Skeletal muscle satellite cell (primary cell): ENCODE data around the gene SARS2. TPM values are rescaled to one million over a fixed set of nuclear protein-coding genes. Genes with fewer than 3 reads are reported as not detected.
A peak's percentile ranks its signal among the peaks of the same experiment; 100 is the strongest.
"Not testable (repeated sequence)": the region's sequence is repeated elsewhere in the genome, so short reads cannot be mapped to it uniquely, and the experiment has no call there.

Source experiments
- H3K27me3 ChIP-seq: 2 replicates; pipeline ENCODE4 v1.7.0; 2013; ENCODE audit warnings: low read length; ENCODE audit not compliant: control insufficient read depth, insufficient read depth
- H3K36me3 ChIP-seq: 2 replicates; pipeline ENCODE4 v1.7.0; 2013; ENCODE audit warnings: mild to moderate bottlenecking, control low read depth, low read length; ENCODE audit not compliant: insufficient read depth
- H3K4me1 ChIP-seq: 2 replicates; pipeline ENCODE4 v1.7.0; 2013; ENCODE audit warnings: low read length; ENCODE audit not compliant: control insufficient read depth, insufficient read depth
- H3K4me2 ChIP-seq: 2 replicates; pipeline ENCODE4 v1.7.0; 2013; ENCODE audit warnings: mild to moderate bottlenecking, low read length
- H3K4me3 ChIP-seq: 2 replicates; pipeline ENCODE4 v1.7.0; 2013; ENCODE audit warnings: low read length
- H3K9ac ChIP-seq: 2 replicates; pipeline ENCODE4 v1.7.0; 2013; ENCODE audit warnings: mild to moderate bottlenecking, low read depth, low read length, moderate library complexity
- H3K9me3 ChIP-seq: replicated peaks from 2 replicates; pipeline ENCODE4 v1.7.0; 2013; ENCODE audit warnings: mild to moderate bottlenecking, control low read depth, low read length
- total RNA-seq: library from RNA; depleted of rRNA; stranded (reverse); fragments of >200 nt; gene quantifications from 2 replicates; pipeline ENCODE4 v1.2.3, GENCODE V29; 2012; rRNA removed

The SARS2 gene
- total RNA-seq = 18.8 and 23.3 TPM in 2 replicates

GRCh38 chr19:38929929-38930775 lies at the start of gene SARS2:
Gene SARS2 (minus strand): TSS chr19:38930763. CDS start chr19:38930736, 27 bp downstream.
- Histone ChIP-seq H3K9me3 (no peaks in the 10 kb centered on the region), H3K36me3 (peaks cover 28% of the 10 kb centered on the region), H3K4me3 (peak within 1 kb of the TSS; percentile 87), H3K4me1 (peaks cover 13% of the 10 kb centered on the region), H3K27me3 (no peaks in the 10 kb centered on the region), H3K4me2 (peak within 1 kb of the TSS; percentile 88), H3K9ac (peak within 1 kb of the TSS; percentile 89)

- Histone ChIP-seq H3K4me3 (no peak overlapping the region), H3K4me2 (no peak overlapping the region), H3K9me3 (no peaks in the 10 kb centered on the region), H3K27me3 (peaks cover 5% of the 10 kb centered on the region), H3K9ac (no peak overlapping the region), H3K4me1 (peaks cover 11% of the 10 kb centered on the region), H3K36me3 (no peaks in the 10 kb centered on the region)
Measured at GRCh38 chr19:38979812-38980211, 49.2 kb upstream of the SARS2 start.

- Histone ChIP-seq H3K4me1 (peaks cover 14% of the 10 kb centered on the region), H3K9ac (no peak overlapping the region), H3K36me3 (no peaks in the 10 kb centered on the region), H3K4me3 (no peak overlapping the region), H3K9me3 (no peaks in the 10 kb centered on the region), H3K4me2 (no peak overlapping the region), H3K27me3 (peaks cover 5% of the 10 kb centered on the region)
Measured at GRCh38 chr19:38978326-38978689, 47.7 kb upstream of the SARS2 start.

GRCh38 chr19:38977445-38978325 lies 47.1 kb upstream of the SARS2 start:
- no peaks in the 10 kb centered on the region for H3K9me3 ChIP-seq
- peaks cover 14% of the 10 kb centered on the region for H3K4me1 ChIP-seq
- H3K4me2 ChIP-seq = no peak overlapping the region
- H3K4me3 ChIP-seq = no peak overlapping the region
- H3K9ac ChIP-seq = no peak overlapping the region
- peaks cover 5% of the 10 kb centered on the region for H3K27me3 ChIP-seq
- no peaks in the 10 kb centered on the region for H3K36me3 ChIP-seq

GRCh38 chr19:38975861-38976271 lies 45.3 kb upstream of the SARS2 start:
- Histone ChIP-seq H3K4me3 (peak overlapping the region; percentile 80), H3K9me3 (no peaks in the 10 kb centered on the region), H3K27me3 (no peaks in the 10 kb centered on the region), H3K4me1 (peaks cover 14% of the 10 kb centered on the region), H3K9ac (peak overlapping the region; percentile 88), H3K36me3 (no peaks in the 10 kb centered on the region), H3K4me2 (peak overlapping the region; percentile 91)

- H3K4me3 ChIP-seq = peak within 1 kb of the TSS; percentile 80
Measured at GRCh38 chr19:38975214-38975860, 44.8 kb upstream of the SARS2 start, which contains the start of gene FBXO17. Gene FBXO17 (minus strand): TSS chr19:38975742. CDS start chr19:38950319, 25,423 bp downstream.

GRCh38 chr19:38974624-38975213 lies 44.2 kb upstream of the SARS2 start:
- Histone ChIP-seq H3K36me3 (no peaks in the 10 kb centered on the region), H3K4me2 (peak overlapping the region; percentile 91), H3K9me3 (no peaks in the 10 kb centered on the region), H3K27me3 (no peaks in the 10 kb centered on the region), H3K4me3 (peak overlapping the region; percentile 80), H3K4me1 (peaks cover 14% of the 10 kb centered on the region), H3K9ac (peak overlapping the region; percentile 88)

More at GRCh38 chr19:38975214-38975860, 44.8 kb upstream of the SARS2 start, which contains the start of gene FBXO17:
- Histone ChIP-seq H3K27me3 (no peaks in the 10 kb centered on the region), H3K4me1 (peaks cover 14% of the 10 kb centered on the region), H3K9ac (peak within 1 kb of the TSS; percentile 88), H3K4me2 (peak within 1 kb of the TSS; percentile 91), H3K9me3 (no peaks in the 10 kb centered on the region), H3K36me3 (no peaks in the 10 kb centered on the region)

- H3K36me3 ChIP-seq = peaks cover 4% of the 10 kb centered on the region
- no peaks in the 10 kb centered on the region for H3K27me3 ChIP-seq
- no peak overlapping the region for H3K9ac ChIP-seq
- no peak overlapping the region for H3K4me3 ChIP-seq
- H3K4me2 ChIP-seq = no peak overlapping the region
- no peaks in the 10 kb centered on the region for H3K9me3 ChIP-seq
- peaks cover 13% of the 10 kb centered on the region for H3K4me1 ChIP-seq
Measured at GRCh38 chr19:38971672-38972071, 41.1 kb upstream of the SARS2 start.

GRCh38 chr19:38970664-38971532 lies 40.3 kb upstream of the SARS2 start:
- Histone ChIP-seq H3K4me2 (no peak overlapping the region), H3K4me1 (peaks cover 5% of the 10 kb centered on the region), H3K27me3 (no peaks in the 10 kb centered on the region), H3K9ac (no peak overlapping the region), H3K36me3 (peaks cover 4% of the 10 kb centered on the region), H3K4me3 (no peak overlapping the region), H3K9me3 (no peaks in the 10 kb centered on the region)

GRCh38 chr19:38966149-38966548 lies 35.6 kb upstream of the SARS2 start:
- not testable (repeated sequence) for H3K27me3 ChIP-seq, H3K9ac ChIP-seq, H3K36me3 ChIP-seq, H3K4me3 ChIP-seq, H3K4me1 ChIP-seq, H3K9me3 ChIP-seq, H3K4me2 ChIP-seq
